ENCODE data around the gene SS18L1.

DNA sequence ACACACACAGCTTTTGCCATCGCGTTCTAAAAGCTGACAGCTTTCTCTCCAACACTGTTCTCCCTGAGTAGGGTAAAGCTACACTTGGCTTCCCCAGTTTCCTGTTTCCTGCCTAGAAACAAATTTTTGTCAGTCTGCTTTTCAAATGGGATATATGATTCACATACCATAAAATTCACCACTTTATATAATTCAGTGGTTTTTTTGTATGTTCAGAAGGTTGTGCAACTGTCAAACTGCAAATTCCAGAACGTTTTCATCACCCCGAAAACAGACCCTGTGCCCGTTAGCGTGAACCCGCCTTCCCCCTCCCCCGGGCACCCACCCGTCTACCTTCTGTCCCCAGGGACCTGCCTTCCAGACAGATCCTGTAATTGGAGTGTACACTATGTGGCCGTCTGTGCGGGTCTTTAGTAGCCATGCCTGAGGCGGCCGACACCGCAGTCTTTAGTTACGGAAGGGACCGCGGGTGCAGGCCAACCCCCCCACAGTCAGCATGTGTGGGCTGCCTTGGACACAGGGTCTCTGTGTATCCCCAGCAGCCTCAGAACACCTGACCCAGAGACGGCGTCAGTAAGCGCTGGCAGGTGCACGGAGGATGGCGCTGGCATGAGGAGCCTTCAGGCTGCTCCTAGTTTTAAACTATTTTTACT lies 59.9 kb downstream of the SS18L1 start:
- TF ChIP-seq POLR2AphosphoS5 (IDR thresholded peaks at IDR 0.05; ENCODE audit: borderline replicate concordance, low read depth, low read length) (no peak), EZH2 (IDR thresholded peaks at IDR 0.05) (no peak), FOXP2 (optimal IDR thresholded peaks at IDR 0.05; ENCODE audit: control extremely low read depth, extremely low read length, insufficient read depth) (no peak)

Data from SK-N-MC (cell line).